Sigmoid colon (tissue), 4 donors: ENCODE measurements around the gene SLC4A9.

Experiments used
- POLR2AphosphoS5 ChIP-seq, 4 donors: sonication (generic); formaldehyde crosslinking; IDR thresholded peaks; one replicate each; pipeline ENCODE4 v1.6.1; 2017; ENCODE audit warnings: antibody characterized with exemption in 4 of 4
- TF ChIP-seq, protein P1 (sequence below), 4 experiments: fragments of 450-650 bp in 3 of 4; fragments of 200-600 bp in 1 of 4; IDR thresholded peaks; one replicate each; pipeline ENCODE4 v1.5.1; 2016 to 2019; ENCODE audit warnings: antibody characterized with exemption in 4 of 4, mild to moderate bottlenecking in 3 of 4, moderate library complexity in 2 of 4

DNA sequence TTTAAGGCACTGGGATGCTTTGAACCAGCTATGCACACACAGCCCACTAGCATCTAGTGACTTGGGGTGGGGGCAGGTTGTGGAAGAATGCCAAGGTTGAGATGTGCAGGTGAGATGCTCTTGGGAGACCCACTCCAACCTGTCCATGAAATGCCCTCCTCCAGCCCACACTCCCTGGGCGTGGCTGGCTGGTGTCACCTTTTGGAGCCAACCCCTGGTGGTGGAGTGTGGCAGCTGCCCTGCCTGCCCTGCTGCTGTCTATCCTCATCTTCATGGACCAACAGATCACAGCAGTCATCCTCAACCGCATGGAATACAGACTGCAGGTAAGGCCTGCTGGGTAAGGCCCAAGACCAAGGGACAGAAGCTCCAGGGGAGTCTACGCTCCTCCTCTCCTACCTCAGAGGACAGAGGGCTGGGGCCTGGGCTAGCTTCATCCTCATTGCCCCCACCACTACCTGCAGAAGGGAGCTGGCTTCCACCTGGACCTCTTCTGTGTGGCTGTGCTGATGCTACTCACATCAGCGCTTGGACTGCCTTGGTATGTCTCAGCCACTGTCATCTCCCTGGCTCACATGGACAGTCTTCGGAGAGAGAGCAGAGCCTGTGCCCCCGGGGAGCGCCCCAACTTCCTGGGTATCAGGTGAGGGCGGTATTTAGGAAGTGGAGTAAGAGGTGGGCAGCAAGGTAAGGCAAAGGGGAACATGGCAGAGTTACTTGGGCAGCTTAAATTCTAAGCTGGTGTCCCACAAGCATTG is 7.4 kb downstream of the SLC4A9 start:
- TF ChIP-seq, protein P1, sequence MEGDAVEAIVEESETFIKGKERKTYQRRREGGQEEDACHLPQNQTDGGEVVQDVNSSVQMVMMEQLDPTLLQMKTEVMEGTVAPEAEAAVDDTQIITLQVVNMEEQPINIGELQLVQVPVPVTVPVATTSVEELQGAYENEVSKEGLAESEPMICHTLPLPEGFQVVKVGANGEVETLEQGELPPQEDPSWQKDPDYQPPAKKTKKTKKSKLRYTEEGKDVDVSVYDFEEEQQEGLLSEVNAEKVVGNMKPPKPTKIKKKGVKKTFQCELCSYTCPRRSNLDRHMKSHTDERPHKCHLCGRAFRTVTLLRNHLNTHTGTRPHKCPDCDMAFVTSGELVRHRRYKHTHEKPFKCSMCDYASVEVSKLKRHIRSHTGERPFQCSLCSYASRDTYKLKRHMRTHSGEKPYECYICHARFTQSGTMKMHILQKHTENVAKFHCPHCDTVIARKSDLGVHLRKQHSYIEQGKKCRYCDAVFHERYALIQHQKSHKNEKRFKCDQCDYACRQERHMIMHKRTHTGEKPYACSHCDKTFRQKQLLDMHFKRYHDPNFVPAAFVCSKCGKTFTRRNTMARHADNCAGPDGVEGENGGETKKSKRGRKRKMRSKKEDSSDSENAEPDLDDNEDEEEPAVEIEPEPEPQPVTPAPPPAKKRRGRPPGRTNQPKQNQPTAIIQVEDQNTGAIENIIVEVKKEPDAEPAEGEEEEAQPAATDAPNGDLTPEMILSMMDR (IDR thresholded peaks at IDR 0.05): no peak
- no peak for TF ChIP-seq POLR2AphosphoS5 (IDR thresholded peaks at IDR 0.05)
